CD4-positive, alpha-beta T cell treated with Interferon gamma for 1 hour (primary cell): ENCODE measurements around the gene OR8J1.
"Not testable (repeated sequence)": the region's sequence is repeated elsewhere in the genome, so short reads cannot be mapped to it uniquely, and the experiment has no call there.

Source experiments
- DNase-seq: peaks from one replicate; pipeline ENCODE4 v3.0.0-alpha.2; 2020

The OR8J1 gene, protein sequence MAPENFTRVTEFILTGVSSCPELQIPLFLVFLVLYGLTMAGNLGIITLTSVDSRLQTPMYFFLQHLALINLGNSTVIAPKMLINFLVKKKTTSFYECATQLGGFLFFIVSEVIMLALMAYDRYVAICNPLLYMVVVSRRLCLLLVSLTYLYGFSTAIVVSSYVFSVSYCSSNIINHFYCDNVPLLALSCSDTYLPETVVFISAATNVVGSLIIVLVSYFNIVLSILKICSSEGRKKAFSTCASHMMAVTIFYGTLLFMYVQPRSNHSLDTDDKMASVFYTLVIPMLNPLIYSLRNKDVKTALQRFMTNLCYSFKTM

DNA sequence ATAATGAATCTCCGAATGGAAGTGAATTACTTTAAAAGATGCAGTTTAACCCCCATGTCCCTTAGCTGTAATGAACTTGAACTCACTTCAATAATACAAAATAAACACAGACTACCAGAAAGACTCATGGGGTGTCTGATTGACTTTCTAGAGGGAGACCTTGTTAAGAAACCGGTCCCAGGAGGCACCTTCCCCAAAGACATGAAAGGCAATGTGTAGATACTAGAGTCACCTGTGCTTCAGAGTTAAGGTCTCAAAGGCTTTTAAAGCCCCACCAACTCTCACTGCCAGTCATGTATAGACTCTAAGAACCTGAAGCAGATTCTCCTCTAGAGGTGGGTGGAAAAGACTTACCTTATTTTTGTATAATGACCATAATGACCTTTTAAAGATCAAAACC is at the start of gene OR8J1:
OR8J1 (plus strand) TSS at position 301 of the 400 bp plus-strand sequence. CDS start 5,956 bp downstream, outside the sequence.
- no peak for DNase-seq

DNA sequence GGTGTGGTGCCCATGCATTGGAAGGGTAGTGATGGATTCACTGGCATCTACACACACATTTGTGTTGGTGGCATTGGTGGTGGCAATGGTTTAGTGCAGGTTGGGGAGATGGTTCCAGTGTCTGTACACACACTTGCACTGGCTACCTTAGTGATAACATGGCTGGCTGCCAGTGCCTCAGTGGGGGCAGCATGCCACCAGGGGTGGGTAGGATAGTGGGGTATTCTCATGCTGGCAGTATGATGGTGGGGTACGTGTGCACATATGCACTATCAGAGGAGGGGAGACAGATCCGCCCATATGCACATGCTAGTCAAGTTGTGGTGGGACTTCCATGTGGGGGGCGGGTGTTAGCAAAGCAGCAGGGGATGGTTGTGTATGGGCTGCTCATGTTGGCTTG is 46.3 kb upstream of the OR8J1 start:
- no peak for DNase-seq

DNA sequence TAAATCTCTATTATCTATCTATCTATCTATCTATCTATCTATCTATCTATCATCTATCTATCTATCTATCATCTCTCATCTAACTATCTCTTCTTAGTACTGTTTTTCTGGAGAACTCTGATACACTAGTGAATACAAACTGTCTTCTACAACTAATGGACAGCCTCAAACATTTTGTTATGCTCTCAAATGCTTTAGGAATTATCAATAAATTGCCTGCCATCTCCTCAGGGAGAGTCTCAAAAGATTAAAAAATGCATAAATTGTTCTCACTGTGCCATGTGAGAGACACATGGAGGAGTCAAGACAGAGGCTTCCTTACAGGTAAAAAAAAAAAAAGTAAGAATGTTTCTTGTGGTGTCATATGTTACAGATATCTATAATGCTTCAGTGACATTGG is 39.2 kb upstream of the OR8J1 start, which contains the start of gene OR8K3:
OR8K3 (plus strand) TSS at position 301 of the 400 bp plus-strand sequence. CDS start 3,163 bp downstream, outside the sequence.
- DNase-seq, result no peak

DNA sequence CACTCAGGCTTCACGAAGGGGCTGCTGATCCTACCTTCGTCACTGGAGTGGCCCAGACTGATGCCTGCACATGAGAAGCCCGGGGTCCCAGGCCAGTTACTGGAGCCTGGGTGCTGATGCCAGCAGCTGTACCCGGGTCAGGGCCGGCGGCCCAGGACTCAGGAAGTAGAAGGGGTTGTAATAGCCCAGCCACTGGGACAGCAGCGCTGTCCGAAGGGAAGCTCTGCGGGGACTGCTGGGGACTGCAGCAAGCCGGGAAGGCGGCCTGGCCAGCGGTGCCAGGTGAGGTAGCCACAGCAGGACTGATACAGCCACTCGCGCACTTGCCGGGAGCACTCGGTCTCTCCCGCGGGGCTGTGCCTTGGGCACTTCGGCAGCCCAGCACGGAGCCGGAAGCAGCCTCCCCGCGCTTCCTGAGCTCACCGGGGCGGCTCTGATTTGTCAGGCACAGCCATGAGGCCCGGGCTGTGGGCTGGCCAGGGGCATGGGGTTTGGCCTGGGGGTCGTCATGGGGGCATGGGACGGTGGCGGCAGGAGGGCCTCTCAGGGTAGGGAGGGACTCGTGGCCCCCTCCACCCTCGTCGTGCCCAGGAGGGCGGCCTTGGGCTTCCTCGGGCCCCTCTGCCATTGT is 22.1 kb upstream of the OR8J1 start:
- DNase-seq, result no peak

DNA sequence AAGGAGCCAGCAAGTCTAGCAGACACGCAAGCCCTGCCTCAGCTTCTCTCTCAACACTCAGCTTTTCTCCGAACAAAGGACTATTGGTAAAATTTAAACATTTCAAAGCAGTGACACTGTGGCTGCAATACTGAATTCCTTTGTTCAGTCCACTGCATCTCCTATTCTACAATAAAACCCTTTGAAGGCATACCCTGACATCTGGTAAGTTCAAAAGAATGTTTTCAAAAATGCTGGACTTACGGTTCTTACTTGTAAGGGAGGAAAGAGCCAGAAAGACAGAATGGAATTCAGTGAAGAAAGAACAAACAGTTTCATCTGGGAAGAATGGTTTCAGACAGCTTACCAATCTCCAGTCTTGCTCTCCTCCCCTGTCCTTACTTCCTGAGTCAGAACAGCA is 20.9 kb upstream of the OR8J1 start:
- DNase-seq, result no peak

DNA sequence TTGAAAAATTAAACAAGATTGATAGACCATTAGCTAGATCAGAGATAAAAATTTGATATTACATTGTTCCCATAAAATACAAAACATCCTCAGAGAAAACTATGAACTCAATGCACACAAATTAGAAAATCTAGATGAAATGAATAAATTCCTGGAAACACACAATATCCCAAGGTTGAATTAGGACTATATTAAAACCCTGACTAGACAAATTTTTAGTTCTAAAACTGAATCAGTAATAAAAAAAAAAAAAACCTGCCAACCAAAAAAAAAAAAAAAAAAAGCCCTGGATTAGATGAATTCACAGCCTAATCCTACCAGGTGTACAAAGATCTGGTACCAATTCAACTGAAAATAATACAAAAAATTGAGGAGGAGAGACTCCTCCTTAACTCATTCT is 13.8 kb upstream of the OR8J1 start:
- DNase-seq, result no peak

DNA sequence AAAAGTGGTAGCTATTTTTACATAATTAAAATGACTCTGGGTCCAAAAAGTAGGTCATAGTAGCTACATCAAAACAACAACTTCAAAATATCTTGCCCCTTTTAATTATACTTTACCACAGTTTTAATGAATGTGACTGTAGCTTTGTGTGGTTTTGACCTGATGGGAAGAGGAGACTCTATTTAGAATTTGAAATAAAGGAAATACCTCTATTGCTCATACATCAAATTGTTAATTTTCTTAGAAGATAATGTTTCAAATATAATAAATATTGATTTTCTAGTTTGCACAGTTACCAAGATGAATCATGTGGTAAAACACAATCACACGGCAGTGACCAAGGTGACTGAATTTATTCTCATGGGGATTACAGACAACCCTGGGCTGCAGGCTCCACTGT is 8.4 kb upstream of the OR8J1 start, which contains the start of gene OR8K1:
OR8K1 (plus strand) TSS at position 301 of the 400 bp plus-strand sequence; CDS start at position 301, 0 bp downstream.
- no peak for DNase-seq

DNA sequence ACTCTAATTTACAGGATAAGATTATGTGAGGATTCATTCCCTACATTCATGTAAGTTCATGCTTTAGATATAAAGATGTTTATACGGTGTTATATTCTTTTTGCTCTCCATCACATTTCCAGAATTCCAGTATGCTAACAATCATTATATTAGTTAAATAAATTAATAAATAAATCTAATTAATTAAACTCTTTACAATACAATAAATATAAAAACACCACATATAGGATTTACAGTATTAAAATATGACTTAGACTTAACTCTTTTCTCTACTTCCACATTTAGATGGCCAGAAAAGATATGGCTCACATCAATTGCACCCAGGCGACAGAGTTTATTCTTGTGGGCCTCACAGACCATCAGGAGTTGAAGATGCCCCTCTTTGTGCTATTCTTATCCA is 21.2 kb downstream of the OR8J1 start, which contains the start of gene OR8U1:
OR8U1 (plus strand) TSS at position 301 of the 400 bp plus-strand sequence; CDS start at position 301, 0 bp downstream.
- DNase-seq, result no peak

DNA sequence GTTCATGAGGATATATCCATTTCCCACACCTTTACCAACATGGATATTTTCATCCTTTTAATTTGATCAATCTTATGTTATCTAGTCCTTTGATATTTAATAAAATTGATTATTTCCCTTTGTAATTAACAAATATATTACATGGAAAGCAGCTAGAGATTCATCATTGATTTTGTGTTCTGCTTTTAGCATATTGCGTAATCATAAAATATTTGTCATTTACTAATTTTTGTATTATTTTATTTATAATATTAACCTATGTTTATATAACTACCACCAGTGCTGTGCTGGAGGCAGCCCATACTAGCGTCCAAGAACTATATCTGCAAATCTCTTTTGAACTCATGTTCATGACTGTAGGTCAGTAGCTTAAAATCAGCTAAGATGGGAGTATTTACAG is 26.0 kb downstream of the OR8J1 start:
- no peak for DNase-seq

DNA sequence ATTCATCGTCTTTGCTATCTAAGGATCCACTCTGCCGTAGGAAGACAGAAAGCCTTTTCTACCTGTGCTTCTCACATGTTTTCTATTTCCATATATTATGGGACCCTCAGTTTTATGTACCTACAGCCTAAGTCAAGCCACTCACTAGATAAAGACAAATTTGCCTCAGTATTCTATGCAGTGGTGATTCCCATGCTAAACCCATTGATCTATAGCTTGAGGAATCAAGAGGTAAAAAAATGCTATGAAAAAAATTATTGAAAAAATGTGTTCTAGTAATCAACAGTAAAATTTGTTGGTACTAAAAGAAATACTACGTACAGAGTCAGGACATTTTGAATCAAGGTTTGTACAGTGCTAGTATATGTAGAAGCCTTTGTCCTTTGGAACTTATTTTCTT is 40.3 kb downstream of the OR8J1 start:
- DNase-seq, result no peak

DNA sequence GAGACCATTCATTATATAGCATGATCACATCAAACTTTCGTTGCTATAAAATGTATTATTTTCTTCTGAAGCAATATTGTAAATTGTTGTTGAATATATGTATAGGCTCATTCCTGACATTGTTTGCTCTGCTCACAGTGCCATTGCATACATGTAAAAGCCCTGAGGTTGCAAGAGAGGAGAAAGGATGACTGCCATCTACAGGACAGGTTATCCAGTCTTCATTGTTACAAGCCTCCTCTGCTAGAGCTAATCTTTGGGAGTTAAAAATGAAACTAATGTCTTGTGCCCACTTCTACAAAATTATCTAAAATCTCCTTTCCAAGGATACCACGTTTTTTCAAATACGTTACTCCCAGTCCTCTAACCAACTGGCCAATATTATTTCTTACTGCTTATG is 42.0 kb downstream of the OR8J1 start:
- DNase-seq, result no peak

DNA sequence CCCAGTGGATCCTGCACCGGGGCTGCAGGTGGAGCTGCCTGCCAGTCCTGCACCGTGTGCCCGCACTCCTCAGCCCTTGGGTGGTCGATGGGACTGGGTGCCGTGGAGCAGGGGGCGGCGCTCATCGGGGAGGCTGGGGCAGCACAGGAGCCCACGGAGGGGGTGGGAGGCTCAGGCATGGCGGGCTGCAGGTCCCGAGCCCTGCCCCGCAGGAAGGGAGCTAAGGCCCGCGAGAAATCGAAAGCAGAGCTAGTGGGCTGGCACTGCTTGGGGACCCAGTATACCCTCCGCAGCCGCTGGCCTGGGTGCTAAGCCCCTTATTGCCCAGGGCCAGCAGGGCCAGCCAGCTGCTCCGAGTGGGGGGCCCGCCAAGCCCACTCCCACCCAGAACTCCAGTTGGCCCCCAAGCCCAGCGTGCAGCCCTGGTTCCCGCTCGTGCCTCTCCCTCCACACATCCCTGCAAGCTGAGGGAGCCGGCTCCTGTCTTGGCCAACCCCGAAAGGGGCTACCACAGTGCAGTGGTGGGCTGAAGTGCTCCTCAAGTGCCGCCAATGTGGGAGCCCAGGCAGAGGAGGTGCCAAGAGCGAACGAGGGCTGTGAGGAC is 47.9 kb downstream of the OR8J1 start:
- not testable (repeated sequence) for DNase-seq

DNA sequence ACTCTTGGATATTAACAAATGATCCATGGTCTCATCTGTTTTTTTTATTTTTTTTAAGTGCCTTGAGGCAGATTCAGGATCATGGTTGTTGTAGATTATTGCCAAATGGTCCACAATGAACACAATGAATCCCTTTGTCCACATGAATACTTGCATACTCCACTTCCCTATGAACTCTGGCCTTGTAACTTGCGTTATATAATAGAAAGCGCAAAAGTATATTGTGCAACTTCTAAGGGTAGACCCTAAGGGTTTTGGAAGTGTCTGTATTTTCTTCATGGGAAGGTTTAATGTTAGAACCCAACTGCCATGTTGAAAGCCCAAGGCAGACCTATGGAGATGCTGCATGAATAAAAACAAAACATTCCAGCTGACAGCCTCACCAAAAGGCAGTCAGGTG is 50.3 kb downstream of the OR8J1 start:
- no peak for DNase-seq

DNA sequence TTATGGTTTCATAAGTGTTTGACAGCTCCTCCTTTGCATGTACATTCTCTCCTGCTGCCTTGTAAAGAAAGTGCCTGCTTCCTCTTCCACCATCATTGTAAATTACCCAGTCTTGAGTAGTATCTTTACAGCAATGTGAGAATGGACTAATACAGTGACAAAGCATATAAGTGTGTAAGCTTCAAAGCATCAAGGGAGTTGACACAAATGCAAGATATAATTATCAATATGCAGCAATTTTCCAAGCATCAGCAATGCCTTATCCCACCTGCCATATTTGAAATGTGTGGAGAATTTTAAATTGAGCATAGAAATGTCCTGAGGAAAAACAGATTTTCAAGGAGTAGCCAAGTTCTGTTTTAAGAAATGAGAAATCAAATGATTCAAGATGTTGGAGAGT is 56.7 kb downstream of the OR8J1 start:
- no peak for DNase-seq
